Esophagus squamous epithelium (tissue), 5 donors: Measurements from ENCODE around the gene GRIN2C. TPM values are rescaled to one million over a fixed set of nuclear protein-coding genes. Genes with fewer than 3 reads are reported as not detected.
A peak's percentile ranks its signal among the peaks of the same experiment; 100 is the strongest.

ENCODE experiments used
- DNase-seq: peaks from one replicate; lab custom pipeline; 2025; lab: John Stamatoyannopoulos, UW
- H3K27ac ChIP-seq, 4 donors: fragments of 200-600 bp; sonication (generic); one replicate each; pipeline ENCODE4 v1.5.1; 2016 to 2019; ENCODE audit warnings: mild to moderate bottlenecking in 1 of 4
- H3K27me3 ChIP-seq, 4 donors: fragments of 200-600 bp; sonication (generic); 1 replicate in 3 of 4; 2 replicates in 1 of 4; pipeline versions ENCODE4 v1.5.1 to v1.6.0; 2017 to 2021; ENCODE audit warnings: antibody characterized with exemption in 1 of 4
- H3K36me3 ChIP-seq, 3 donors: fragments of 200-600 bp; sonication (generic); one replicate each; pipeline ENCODE4 v1.5.1; 2016 to 2019
- H3K4me1 ChIP-seq, 3 donors: fragments of 200-600 bp; sonication (generic); one replicate each; pipeline ENCODE4 v1.5.1; 2017 to 2019
- H3K4me3 ChIP-seq, 4 donors: fragments of 200-600 bp; sonication (generic); 1 replicate in 3 of 4; 2 replicates in 1 of 4; pipeline ENCODE4 v1.5.1; 2016 to 2019; ENCODE audit warnings: mild to moderate bottlenecking in 2 of 4, moderate library complexity in 1 of 4
- H3K9me3 ChIP-seq, 3 donors: fragments of 200-600 bp; sonication (generic); one replicate each; pipeline ENCODE4 v1.5.1; 2016 to 2019
- CTCF ChIP-seq, 6 experiments: fragments of 450-650 bp in 4 of 6; fragments of 200-600 bp in 2 of 6; sonication (generic) in 2 of 6; IDR thresholded peaks; one replicate each; pipeline ENCODE4 v1.5.1; 2016 to 2019; ENCODE audit warnings: antibody characterized with exemption in 6 of 6, mild to moderate bottlenecking in 4 of 6, moderate library complexity in 4 of 6
- POLR2A ChIP-seq, 4 donors: fragments of 450-650 bp; IDR thresholded peaks; one replicate each; pipeline ENCODE4 v1.6.1; 2017; ENCODE audit warnings: antibody characterized with exemption in 4 of 4, mild to moderate bottlenecking in 4 of 4, moderate library complexity in 3 of 4
- WGBS, 2 donors: methylation state at CpG; one replicate each; pipeline ENCODE4 v1.1.5; 2018; 5-methylcytosine and 5-hydroxymethylcytosine counted together
- intact Hi-C: fragments of 100-400 bp; cut with DNase I; formaldehyde crosslinking; loops from one replicate; pipeline ENCODE4 v1.15.0; 2022
- total RNA-seq, 4 donors: library from RNA; depleted of rRNA; stranded (reverse); fragments of >200 nt; gene quantifications; one replicate each; pipeline ENCODE4 v1.1.0, GENCODE V29; 2016
- donor health status: DM: yes; HTN: yes; CAD: no.

Gene GRIN2C
- total RNA-seq, 4 donors from 2014 or later: 0.13 to 4.6 (median 0.19) TPM; not detected in 1

- 0 to 11% methylated on average over 5 to 16 of the region's 44 CpGs for WGBS, 2 donors
- intact Hi-C loops: loop anchor here (5.0 kb wide), 1 partner anchor 68 kb away; no protein-coding TSS in a partner anchor
- no peaks in the 10 kb centered on the region for H3K9me3 ChIP-seq
- peaks cover 26 to 82% (median 30%) of the 10 kb centered on the region in 4 donors for H3K27me3 ChIP-seq
- no peak overlapping the region for H3K27ac ChIP-seq
- no peak for DNase-seq
- TF ChIP-seq CTCF (IDR thresholded peaks at IDR 0.05) (no peak), POLR2A (IDR thresholded peaks at IDR 0.05) (no peak)
- peaks cover 23 to 37% (median 27%) of the 10 kb centered on the region in 3 donors for H3K4me1 ChIP-seq
- peak overlapping the region in 3 of 4 donors; percentile 10 to 60 (median 38) for H3K4me3 ChIP-seq
- H3K36me3 ChIP-seq: peaks cover 0 to 23% (median 0%) of the 10 kb centered on the region in 3 donors
Observed at GRCh38 chr17:74860229-74860871, 665 bp upstream of the GRIN2C start.

GRCh38 chr17:74858672-74859458 is 820 bp downstream of the GRIN2C start:
- no peak for DNase-seq
- Histone ChIP-seq H3K27ac (no peak overlapping the region), H3K27me3 (peaks cover 26 to 96% (median 34%) of the 10 kb centered on the region in 4 donors), H3K9me3 (no peaks in the 10 kb centered on the region), H3K36me3 (peaks cover 0 to 15% (median 0%) of the 10 kb centered on the region in 3 donors), H3K4me3 (no peak overlapping the region), H3K4me1 (peaks cover 23 to 33% (median 27%) of the 10 kb centered on the region in 3 donors)
- 24 to 32% methylated on average over 7 to 10 of the region's 12 CpGs for WGBS, 2 donors
- intact Hi-C loops: no loop called here
- no peak for TF ChIP-seq POLR2A (IDR thresholded peaks at IDR 0.05)
- no peak for TF ChIP-seq CTCF (IDR thresholded peaks at IDR 0.05)

GRCh38 chr17:74857191-74857590 is 2.5 kb downstream of the GRIN2C start:
- Histone ChIP-seq H3K4me1 (peaks cover 26 to 40% (median 31%) of the 10 kb centered on the region in 3 donors), H3K4me3 (no peak overlapping the region), H3K27ac (no peak overlapping the region), H3K9me3 (no peaks in the 10 kb centered on the region), H3K36me3 (no peaks in the 10 kb centered on the region), H3K27me3 (peaks cover 33 to 100% (median 43%) of the 10 kb centered on the region in 4 donors)
- intact Hi-C loops: no loop called here
- DNase-seq: no peak
- TF ChIP-seq POLR2A (IDR thresholded peaks at IDR 0.05) (no peak), CTCF (IDR thresholded peaks at IDR 0.05) (no peak)
- WGBS, 2 donors: 60 to 76% methylated on average over 4 of the region's 4 CpGs

GRCh38 chr17:74856112-74856511 is 3.6 kb downstream of the GRIN2C start:
- H3K9me3 ChIP-seq: no peaks in the 10 kb centered on the region
- H3K4me3 ChIP-seq: no peak overlapping the region
- H3K4me1 ChIP-seq: peaks cover 19 to 33% (median 23%) of the 10 kb centered on the region in 3 donors
- no peak for DNase-seq
- no peak for TF ChIP-seq CTCF (IDR thresholded peaks at IDR 0.05)
- no peak for TF ChIP-seq POLR2A (IDR thresholded peaks at IDR 0.05)
- 32 to 33% methylated on average over 1 to 4 of the region's 7 CpGs for WGBS, 2 donors
- H3K27me3 ChIP-seq: peaks cover 37 to 100% (median 39%) of the 10 kb centered on the region in 4 donors
- intact Hi-C loops: no loop called here
- H3K36me3 ChIP-seq: no peaks in the 10 kb centered on the region
- no peak overlapping the region for H3K27ac ChIP-seq

GRCh38 chr17:74855323-74855722 is 4.4 kb downstream of the GRIN2C start:
- TF ChIP-seq CTCF (IDR thresholded peaks at IDR 0.05) (no peak), POLR2A (IDR thresholded peaks at IDR 0.05) (no peak)
- peaks cover 29 to 100% (median 31%) of the 10 kb centered on the region in 4 donors for H3K27me3 ChIP-seq
- 63 to 77% methylated on average over 2 to 3 of the region's 4 CpGs for WGBS, 2 donors
- H3K27ac ChIP-seq: no peak overlapping the region
- no peaks in the 10 kb centered on the region for H3K9me3 ChIP-seq
- DNase-seq: no peak
- H3K4me3 ChIP-seq: no peak overlapping the region
- peaks cover 11 to 25% (median 16%) of the 10 kb centered on the region in 3 donors for H3K4me1 ChIP-seq
- H3K36me3 ChIP-seq: no peaks in the 10 kb centered on the region
- intact Hi-C loops: no loop called here
